Parathyroid adenoma (tissue), 2 donors: ENCODE measurements around the gene KLHL29.

Source experiments
- H2AFZ ChIP-seq: fragments of 300-600 bp; sonication (generic); one replicate; pipeline ENCODE4 v1.7.0; 2017; ENCODE audit warnings: antibody characterized with exemption, mild to moderate bottlenecking
- H3K27ac ChIP-seq: fragments of 300-600 bp; sonication (generic); one replicate; pipeline ENCODE4 v1.7.0; 2017
- H3K27me3 ChIP-seq: fragments of 300-600 bp; sonication (generic); one replicate; pipeline ENCODE4 v1.7.0; 2017; ENCODE audit warnings: low read length; ENCODE audit not compliant: control insufficient read depth, insufficient read depth
- H3K36me3 ChIP-seq: fragments of 300-600 bp; sonication (generic); one replicate; pipeline ENCODE4 v1.7.0; 2017; ENCODE audit warnings: low read length; ENCODE audit not compliant: control insufficient read depth, insufficient read depth
- H3K4me1 ChIP-seq: fragments of 300-600 bp; sonication (generic); one replicate; pipeline ENCODE4 v1.7.0; 2017; ENCODE audit warnings: control low read depth
- H3K4me2 ChIP-seq: fragments of 300-600 bp; sonication (generic); one replicate; pipeline ENCODE4 v1.7.0; 2017; ENCODE audit warnings: low read length
- H3K4me3 ChIP-seq: fragments of 300-600 bp; sonication (generic); one replicate; pipeline ENCODE4 v1.7.0; 2017; ENCODE audit warnings: low read depth, low read length
- H3K79me2 ChIP-seq: fragments of 300-600 bp; sonication (generic); one replicate; pipeline ENCODE4 v1.7.0; 2017; ENCODE audit warnings: control low read depth
- H3K9ac ChIP-seq: fragments of 300-600 bp; sonication (generic); one replicate; pipeline ENCODE4 v1.7.0; 2017; ENCODE audit warnings: mild to moderate bottlenecking
- H3K9me3 ChIP-seq: fragments of 300-600 bp; sonication (generic); one replicate; pipeline ENCODE4 v1.7.0; 2017; ENCODE audit warnings: low read length; ENCODE audit not compliant: control insufficient read depth
- TF ChIP-seq, protein P1 (sequence below): fragments of 300-600 bp; sonication (generic); IDR thresholded peaks from one replicate; pipeline ENCODE4 v1.7.0; 2017; ENCODE audit warnings: antibody characterized with exemption, mild to moderate bottlenecking
- donor health status: primary hyperparathyroidism.

Gene KLHL29

GRCh38 chr2:23376075-23376474 lies 8.9 kb upstream of the KLHL29 start:
- Histone ChIP-seq H3K4me2 (no peak overlapping the region), H3K27ac (no peak overlapping the region), H3K9ac (no peak overlapping the region), H3K27me3 (no peaks in the 10 kb centered on the region), H3K4me3 (no peak overlapping the region), H3K79me2 (no peaks in the 10 kb centered on the region), H3K9me3 (no peaks in the 10 kb centered on the region), H2AFZ (no peak overlapping the region), H3K36me3 (no peaks in the 10 kb centered on the region), H3K4me1 (peaks cover 4% of the 10 kb centered on the region)
- TF ChIP-seq, protein P1, sequence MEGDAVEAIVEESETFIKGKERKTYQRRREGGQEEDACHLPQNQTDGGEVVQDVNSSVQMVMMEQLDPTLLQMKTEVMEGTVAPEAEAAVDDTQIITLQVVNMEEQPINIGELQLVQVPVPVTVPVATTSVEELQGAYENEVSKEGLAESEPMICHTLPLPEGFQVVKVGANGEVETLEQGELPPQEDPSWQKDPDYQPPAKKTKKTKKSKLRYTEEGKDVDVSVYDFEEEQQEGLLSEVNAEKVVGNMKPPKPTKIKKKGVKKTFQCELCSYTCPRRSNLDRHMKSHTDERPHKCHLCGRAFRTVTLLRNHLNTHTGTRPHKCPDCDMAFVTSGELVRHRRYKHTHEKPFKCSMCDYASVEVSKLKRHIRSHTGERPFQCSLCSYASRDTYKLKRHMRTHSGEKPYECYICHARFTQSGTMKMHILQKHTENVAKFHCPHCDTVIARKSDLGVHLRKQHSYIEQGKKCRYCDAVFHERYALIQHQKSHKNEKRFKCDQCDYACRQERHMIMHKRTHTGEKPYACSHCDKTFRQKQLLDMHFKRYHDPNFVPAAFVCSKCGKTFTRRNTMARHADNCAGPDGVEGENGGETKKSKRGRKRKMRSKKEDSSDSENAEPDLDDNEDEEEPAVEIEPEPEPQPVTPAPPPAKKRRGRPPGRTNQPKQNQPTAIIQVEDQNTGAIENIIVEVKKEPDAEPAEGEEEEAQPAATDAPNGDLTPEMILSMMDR, result no peak

GRCh38 chr2:23376972-23377371 lies 8.0 kb upstream of the KLHL29 start:
- Histone ChIP-seq H3K9ac (no peak overlapping the region), H3K9me3 (no peaks in the 10 kb centered on the region), H3K79me2 (no peaks in the 10 kb centered on the region), H3K27me3 (no peaks in the 10 kb centered on the region), H3K36me3 (no peaks in the 10 kb centered on the region), H3K4me1 (peaks cover 9% of the 10 kb centered on the region), H3K4me3 (no peak overlapping the region), H2AFZ (no peak overlapping the region), H3K27ac (no peak overlapping the region), H3K4me2 (no peak overlapping the region)
- TF ChIP-seq, protein P1, result no peak

DNA sequence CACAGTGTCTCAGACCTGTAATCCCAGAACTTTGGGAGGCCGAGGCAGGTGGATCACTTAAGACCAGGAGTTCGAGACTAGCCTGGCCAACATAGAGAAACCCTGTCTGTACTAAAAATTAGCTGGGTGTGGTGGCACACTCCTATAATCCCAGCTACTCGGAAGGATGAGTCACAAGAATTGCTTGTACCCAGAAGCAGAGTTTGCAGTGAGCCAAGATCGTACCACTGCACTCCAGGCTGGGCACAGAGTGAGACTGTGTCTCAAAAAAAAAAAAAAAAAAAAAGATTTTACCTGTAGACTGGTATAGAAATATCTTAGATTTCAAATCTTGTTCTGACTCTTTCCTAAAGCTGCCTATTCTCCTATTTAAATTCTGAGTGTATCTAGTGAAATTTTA lies 7.2 kb upstream of the KLHL29 start:
- Histone ChIP-seq H3K4me2 (no peak overlapping the region), H3K79me2 (no peaks in the 10 kb centered on the region), H3K9ac (no peak overlapping the region), H3K27ac (no peak overlapping the region), H3K36me3 (no peaks in the 10 kb centered on the region), H3K27me3 (no peaks in the 10 kb centered on the region), H2AFZ (no peak overlapping the region), H3K4me1 (peaks cover 9% of the 10 kb centered on the region), H3K9me3 (no peaks in the 10 kb centered on the region), H3K4me3 (no peak overlapping the region)
- TF ChIP-seq, protein P1, result no peak

DNA sequence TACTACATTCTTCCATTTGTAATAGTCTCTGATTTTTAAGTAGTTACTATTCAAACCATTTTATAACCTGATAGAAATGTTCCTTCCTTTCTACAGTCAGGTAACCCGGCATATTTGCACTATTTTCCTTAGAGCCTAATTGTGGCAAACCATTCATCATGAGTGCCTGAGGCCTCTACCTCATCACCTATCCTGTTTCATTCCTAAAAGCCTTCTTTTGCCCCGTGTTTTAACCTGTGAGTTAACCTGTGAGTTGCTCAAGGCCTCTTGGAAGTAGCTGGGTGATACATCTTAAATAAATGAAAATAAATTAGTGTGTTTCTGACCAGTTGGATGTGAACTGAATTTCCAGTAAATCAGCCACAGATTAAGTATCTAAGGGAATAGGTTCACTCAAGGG lies 6.5 kb upstream of the KLHL29 start:
- TF ChIP-seq, protein P1, result no peak
- Histone ChIP-seq H3K27me3 (no peaks in the 10 kb centered on the region), H3K4me2 (no peak overlapping the region), H2AFZ (no peak overlapping the region), H3K36me3 (no peaks in the 10 kb centered on the region), H3K9me3 (no peaks in the 10 kb centered on the region), H3K9ac (no peak overlapping the region), H3K4me3 (no peak overlapping the region), H3K4me1 (peaks cover 9% of the 10 kb centered on the region), H3K27ac (no peak overlapping the region), H3K79me2 (no peaks in the 10 kb centered on the region)

DNA sequence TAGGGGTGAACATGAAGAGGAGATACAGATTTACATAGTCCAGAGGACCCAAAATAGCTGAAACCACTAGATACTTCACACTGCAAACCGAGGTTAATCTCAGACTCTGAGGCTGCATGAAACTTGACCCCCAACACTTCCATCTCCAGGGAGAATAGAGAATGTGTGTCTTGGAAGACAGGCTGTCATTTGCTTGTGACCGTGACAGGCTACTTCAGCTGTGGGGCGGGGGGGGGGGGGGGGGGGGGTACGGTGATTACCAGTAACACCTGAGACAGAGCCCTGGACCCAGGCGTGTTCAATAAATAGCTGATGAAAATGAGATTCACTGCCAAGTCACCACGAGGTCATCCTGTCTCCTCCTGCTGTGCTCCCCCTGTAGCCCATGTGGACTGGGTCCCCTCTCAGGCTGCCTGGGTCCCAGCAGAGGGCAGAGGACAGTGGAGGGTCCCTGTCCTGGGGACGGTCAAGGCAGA lies 5.7 kb upstream of the KLHL29 start:
- Histone ChIP-seq H3K9ac (no peak overlapping the region), H3K27me3 (no peaks in the 10 kb centered on the region), H3K9me3 (no peaks in the 10 kb centered on the region), H3K36me3 (no peaks in the 10 kb centered on the region), H3K4me1 (peaks cover 9% of the 10 kb centered on the region), H2AFZ (no peak overlapping the region), H3K4me3 (no peak overlapping the region), H3K27ac (no peak overlapping the region), H3K79me2 (no peaks in the 10 kb centered on the region), H3K4me2 (no peak overlapping the region)
- TF ChIP-seq, protein P1, result no peak
